ENCODE results near the gene KIF21B. TPM values are rescaled to one million over a fixed set of nuclear protein-coding genes. Genes with fewer than 3 reads are reported as not detected.

The KIF21B gene
- total RNA-seq, 6 experiments from 2014 or later = not detected

DNA sequence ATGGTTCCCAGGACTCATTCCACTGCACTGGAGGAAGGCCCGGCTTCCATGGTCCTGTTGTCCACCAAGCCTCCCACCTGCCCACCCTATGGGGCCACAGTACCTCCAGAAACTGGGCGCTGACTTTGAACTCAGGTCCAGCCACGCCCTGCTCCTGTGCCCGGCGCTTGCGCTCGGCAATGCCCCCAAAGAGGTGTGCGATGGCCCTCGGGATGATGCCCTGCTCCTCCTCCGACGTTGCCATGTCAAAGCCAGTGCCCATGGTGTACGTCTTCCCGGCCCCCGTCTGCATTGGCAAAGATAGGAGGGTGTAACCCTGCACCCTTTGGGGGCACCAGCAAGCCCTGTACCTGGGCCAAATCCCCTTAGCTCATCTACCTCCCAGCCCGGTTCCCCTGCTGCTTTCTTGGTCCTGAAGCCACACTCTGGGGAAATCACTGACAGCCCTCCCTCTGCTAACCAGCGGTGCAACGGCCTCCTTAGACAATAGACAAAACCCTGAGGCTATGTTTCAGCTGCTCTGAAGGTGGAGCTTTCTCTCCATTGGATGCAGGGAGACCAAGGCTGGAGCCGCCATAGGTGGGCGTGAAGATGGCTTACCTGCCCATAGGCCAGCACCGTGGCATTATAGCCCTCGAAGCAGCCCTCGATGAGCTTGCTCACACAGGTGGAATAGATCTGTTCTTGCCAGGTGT, 14.7 kb downstream of the KIF21B start:
- no peaks in the 10 kb centered on the region for H3K9me3 Mint-ChIP-seq
- no peak overlapping the region for H3K4me3 Mint-ChIP-seq
- H3K36me3 Mint-ChIP-seq (ENCODE audit: low read depth) = no peaks in the 10 kb centered on the region
- H3K4me1 Mint-ChIP-seq (ENCODE audit: low read depth) = no peaks in the 10 kb centered on the region
- DNase-seq = no peak
- TF ChIP-seq, protein P1, sequence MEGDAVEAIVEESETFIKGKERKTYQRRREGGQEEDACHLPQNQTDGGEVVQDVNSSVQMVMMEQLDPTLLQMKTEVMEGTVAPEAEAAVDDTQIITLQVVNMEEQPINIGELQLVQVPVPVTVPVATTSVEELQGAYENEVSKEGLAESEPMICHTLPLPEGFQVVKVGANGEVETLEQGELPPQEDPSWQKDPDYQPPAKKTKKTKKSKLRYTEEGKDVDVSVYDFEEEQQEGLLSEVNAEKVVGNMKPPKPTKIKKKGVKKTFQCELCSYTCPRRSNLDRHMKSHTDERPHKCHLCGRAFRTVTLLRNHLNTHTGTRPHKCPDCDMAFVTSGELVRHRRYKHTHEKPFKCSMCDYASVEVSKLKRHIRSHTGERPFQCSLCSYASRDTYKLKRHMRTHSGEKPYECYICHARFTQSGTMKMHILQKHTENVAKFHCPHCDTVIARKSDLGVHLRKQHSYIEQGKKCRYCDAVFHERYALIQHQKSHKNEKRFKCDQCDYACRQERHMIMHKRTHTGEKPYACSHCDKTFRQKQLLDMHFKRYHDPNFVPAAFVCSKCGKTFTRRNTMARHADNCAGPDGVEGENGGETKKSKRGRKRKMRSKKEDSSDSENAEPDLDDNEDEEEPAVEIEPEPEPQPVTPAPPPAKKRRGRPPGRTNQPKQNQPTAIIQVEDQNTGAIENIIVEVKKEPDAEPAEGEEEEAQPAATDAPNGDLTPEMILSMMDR (IDR thresholded peaks at IDR 0.05) = no peak
- no peak overlapping the region for H3K27ac Mint-ChIP-seq
- peaks cover 31% of the 10 kb centered on the region for H3K27me3 Mint-ChIP-seq (ENCODE audit: insufficient read depth)

DNA sequence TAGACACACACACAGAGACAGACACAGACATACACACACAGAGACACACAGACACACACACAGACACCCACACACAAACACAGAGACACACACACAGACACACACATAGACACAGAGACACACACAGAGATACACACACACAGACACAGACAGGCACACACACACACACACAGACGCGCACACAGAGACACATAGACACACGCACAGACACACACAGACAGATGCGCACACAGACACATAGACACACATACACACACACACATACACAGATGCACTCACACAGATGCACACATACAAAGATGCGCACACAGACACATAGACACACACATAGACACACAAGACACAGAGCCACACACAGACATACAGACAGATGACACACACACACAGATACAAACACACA, 16.0 kb downstream of the KIF21B start:
- no peaks in the 10 kb centered on the region for H3K9me3 Mint-ChIP-seq
- no peaks in the 10 kb centered on the region for H3K36me3 Mint-ChIP-seq (ENCODE audit: low read depth)
- DNase-seq = no peak
- no peaks in the 10 kb centered on the region for H3K4me1 Mint-ChIP-seq (ENCODE audit: low read depth)
- TF ChIP-seq, protein P1 (IDR thresholded peaks at IDR 0.05) = no peak
- H3K27me3 Mint-ChIP-seq (ENCODE audit: insufficient read depth) = peaks cover 22% of the 10 kb centered on the region
- H3K4me3 Mint-ChIP-seq = no peak overlapping the region
- H3K27ac Mint-ChIP-seq = no peak overlapping the region

DNA sequence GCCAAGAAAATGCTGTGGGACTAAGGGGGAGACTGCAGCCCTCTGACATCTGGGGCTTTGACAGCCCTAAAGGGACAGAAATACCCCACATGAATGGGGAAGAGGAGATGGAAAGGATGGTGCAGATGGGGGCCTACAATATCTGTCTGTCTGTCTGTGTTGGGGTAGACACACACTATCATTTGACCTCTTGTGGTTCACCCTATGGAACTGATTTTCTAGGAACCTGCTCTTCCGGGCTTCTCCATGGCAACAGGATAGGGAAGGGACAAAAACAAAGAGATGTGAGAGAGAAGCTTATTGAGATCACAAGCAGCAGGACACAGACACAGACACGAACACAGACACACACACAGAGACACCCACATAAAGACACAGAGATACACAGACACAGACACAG, 17.1 kb downstream of the KIF21B start:
- TF ChIP-seq, protein P1 (IDR thresholded peaks at IDR 0.05) = no peak
- no peak for DNase-seq
- no peaks in the 10 kb centered on the region for H3K36me3 Mint-ChIP-seq (ENCODE audit: low read depth)
- no peak overlapping the region for H3K4me3 Mint-ChIP-seq
- H3K9me3 Mint-ChIP-seq = no peaks in the 10 kb centered on the region
- H3K27ac Mint-ChIP-seq = no peak overlapping the region
- no peaks in the 10 kb centered on the region for H3K4me1 Mint-ChIP-seq (ENCODE audit: low read depth)
- peaks cover 22% of the 10 kb centered on the region for H3K27me3 Mint-ChIP-seq (ENCODE audit: insufficient read depth)

DNA sequence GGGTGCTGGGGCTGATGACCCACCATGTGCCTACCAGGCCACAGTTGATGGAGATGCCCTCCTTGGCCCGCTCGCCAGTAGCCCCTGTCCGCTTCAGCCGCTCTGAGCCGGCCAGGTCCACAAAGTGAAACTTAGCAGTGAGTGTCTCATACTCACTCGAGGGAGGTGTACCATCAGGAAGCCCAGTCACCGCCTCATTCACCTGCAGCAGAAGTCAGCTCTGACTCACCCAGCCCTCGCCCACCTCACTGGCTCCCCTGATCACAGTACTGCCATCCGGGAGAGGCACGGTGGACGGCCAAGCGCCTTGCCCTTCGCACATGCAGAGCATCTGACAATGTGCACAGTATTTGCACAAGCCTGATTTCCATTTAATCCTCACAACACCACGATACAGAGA, 18.8 kb downstream of the KIF21B start:
- H3K9me3 Mint-ChIP-seq = no peaks in the 10 kb centered on the region
- H3K4me1 Mint-ChIP-seq (ENCODE audit: low read depth) = no peaks in the 10 kb centered on the region
- no peak overlapping the region for H3K4me3 Mint-ChIP-seq
- peaks cover 26% of the 10 kb centered on the region for H3K27me3 Mint-ChIP-seq (ENCODE audit: insufficient read depth)
- DNase-seq = no peak
- TF ChIP-seq, protein P1 (IDR thresholded peaks at IDR 0.05) = no peak
- no peak overlapping the region for H3K27ac Mint-ChIP-seq
- no peaks in the 10 kb centered on the region for H3K36me3 Mint-ChIP-seq (ENCODE audit: low read depth)

DNA sequence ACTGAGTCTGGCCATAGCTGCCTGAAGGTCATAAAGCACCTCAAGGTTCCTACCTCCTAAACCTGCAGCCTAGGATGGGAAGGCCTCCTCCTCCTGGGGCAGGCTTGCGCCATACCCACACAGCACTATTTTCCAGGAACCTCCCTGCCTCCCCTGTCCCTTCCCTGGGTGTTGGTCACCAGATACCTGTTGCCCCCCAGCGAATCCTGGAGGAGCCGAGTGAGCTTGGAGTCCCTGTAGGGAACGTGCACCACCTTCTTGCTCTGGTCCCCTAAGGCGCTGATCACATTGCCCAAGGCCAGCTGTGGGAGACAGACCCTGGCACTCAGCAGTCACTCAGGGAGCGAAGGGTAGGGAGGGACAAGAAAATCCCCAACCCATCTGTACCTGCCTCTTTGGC, 19.4 kb downstream of the KIF21B start:
- Mint-ChIP-seq H3K4me3 (no peak overlapping the region), H3K9me3 (no peaks in the 10 kb centered on the region), H3K27ac (no peak overlapping the region), H3K4me1 (ENCODE audit: low read depth) (no peaks in the 10 kb centered on the region), H3K27me3 (ENCODE audit: insufficient read depth) (peaks cover 27% of the 10 kb centered on the region), H3K36me3 (ENCODE audit: low read depth) (no peaks in the 10 kb centered on the region)
- DNase-seq = no peak
- TF ChIP-seq, protein P1 (IDR thresholded peaks at IDR 0.05) = no peak

Measured in HFFc6 (cell line).